Parathyroid adenoma (tissue), 2 donors: Measurements from ENCODE around the gene CSTPP1.

ENCODE experiments used
- H2AFZ ChIP-seq: fragments of 300-600 bp; sonication (generic); one replicate; pipeline ENCODE4 v1.7.0; 2017; ENCODE audit warnings: antibody characterized with exemption, mild to moderate bottlenecking
- H3K27ac ChIP-seq: fragments of 300-600 bp; sonication (generic); one replicate; pipeline ENCODE4 v1.7.0; 2017
- H3K27me3 ChIP-seq: fragments of 300-600 bp; sonication (generic); one replicate; pipeline ENCODE4 v1.7.0; 2017; ENCODE audit warnings: low read length; ENCODE audit not compliant: control insufficient read depth, insufficient read depth
- H3K36me3 ChIP-seq: fragments of 300-600 bp; sonication (generic); one replicate; pipeline ENCODE4 v1.7.0; 2017; ENCODE audit warnings: low read length; ENCODE audit not compliant: control insufficient read depth, insufficient read depth
- H3K4me1 ChIP-seq: fragments of 300-600 bp; sonication (generic); one replicate; pipeline ENCODE4 v1.7.0; 2017; ENCODE audit warnings: control low read depth
- H3K4me2 ChIP-seq: fragments of 300-600 bp; sonication (generic); one replicate; pipeline ENCODE4 v1.7.0; 2017; ENCODE audit warnings: low read length
- H3K4me3 ChIP-seq: fragments of 300-600 bp; sonication (generic); one replicate; pipeline ENCODE4 v1.7.0; 2017; ENCODE audit warnings: low read depth, low read length
- H3K79me2 ChIP-seq: fragments of 300-600 bp; sonication (generic); one replicate; pipeline ENCODE4 v1.7.0; 2017; ENCODE audit warnings: control low read depth
- H3K9ac ChIP-seq: fragments of 300-600 bp; sonication (generic); one replicate; pipeline ENCODE4 v1.7.0; 2017; ENCODE audit warnings: mild to moderate bottlenecking
- H3K9me3 ChIP-seq: fragments of 300-600 bp; sonication (generic); one replicate; pipeline ENCODE4 v1.7.0; 2017; ENCODE audit warnings: low read length; ENCODE audit not compliant: control insufficient read depth
- CTCF ChIP-seq: fragments of 300-600 bp; sonication (generic); IDR thresholded peaks from one replicate; pipeline ENCODE4 v1.7.0; 2017; ENCODE audit warnings: antibody characterized with exemption, mild to moderate bottlenecking
- donor health status: primary hyperparathyroidism.

CSTPP1 gene

GRCh38 chr11:47186076-47186699 lies 249.6 kb downstream of the CSTPP1 start, which contains the start of gene PACSIN3:
TSS of gene PACSIN3 (minus strand) at chr11:47186434. CDS start at chr11:47182727, 3,707 bp downstream.
- H3K9ac ChIP-seq, result no peak within 1 kb of the TSS
- H2AFZ ChIP-seq, result peak within 1 kb of the TSS; percentile 81
- H3K79me2 ChIP-seq, result no peaks in the 10 kb centered on the region
- H3K27ac ChIP-seq, result peak within 1 kb of the TSS; percentile 66
- no peaks in the 10 kb centered on the region for H3K27me3 ChIP-seq
- no peaks in the 10 kb centered on the region for H3K9me3 ChIP-seq
- peak within 1 kb of the TSS; percentile 59 for H3K4me3 ChIP-seq
- H3K4me1 ChIP-seq, result peaks cover 5% of the 10 kb centered on the region
- H3K4me2 ChIP-seq, result peak within 1 kb of the TSS; percentile 81
- no peak for TF ChIP-seq CTCF
- no peaks in the 10 kb centered on the region for H3K36me3 ChIP-seq

- Histone ChIP-seq H3K36me3 (no peaks in the 10 kb centered on the region), H3K27me3 (no peaks in the 10 kb centered on the region), H3K4me1 (peaks cover 5% of the 10 kb centered on the region), H3K4me3 (peak overlapping the region; percentile 53), H3K4me2 (peak overlapping the region; percentile 75), H3K9me3 (no peaks in the 10 kb centered on the region), H3K9ac (no peak overlapping the region), H3K27ac (peak overlapping the region; percentile 66), H3K79me2 (no peaks in the 10 kb centered on the region), H2AFZ (peak overlapping the region; percentile 70)
- TF ChIP-seq CTCF, result no peak
These were observed 250.4 kb downstream of the CSTPP1 start for GRCh38 chr11:47186700-47187695.

GRCh38 chr11:47187723-47188122 lies 251.2 kb downstream of the CSTPP1 start:
- peak overlapping the region; percentile 66 for H3K27ac ChIP-seq
- H3K4me1 ChIP-seq, result peaks cover 5% of the 10 kb centered on the region
- H3K27me3 ChIP-seq, result no peaks in the 10 kb centered on the region
- H3K79me2 ChIP-seq, result no peaks in the 10 kb centered on the region
- peak overlapping the region; percentile 75 for H3K4me2 ChIP-seq
- no peaks in the 10 kb centered on the region for H3K36me3 ChIP-seq
- H3K9me3 ChIP-seq, result no peaks in the 10 kb centered on the region
- H3K9ac ChIP-seq, result no peak overlapping the region
- peak overlapping the region; percentile 53 for H3K4me3 ChIP-seq
- H2AFZ ChIP-seq, result peak overlapping the region; percentile 70
- no peak for TF ChIP-seq CTCF

GRCh38 chr11:47188259-47188658 lies 251.7 kb downstream of the CSTPP1 start:
- TF ChIP-seq CTCF, result no peak
- Histone ChIP-seq H2AFZ (no peak overlapping the region), H3K36me3 (no peaks in the 10 kb centered on the region), H3K4me2 (no peak overlapping the region), H3K4me1 (peaks cover 5% of the 10 kb centered on the region), H3K4me3 (no peak overlapping the region), H3K27ac (peak overlapping the region; percentile 66), H3K9ac (no peak overlapping the region), H3K79me2 (no peaks in the 10 kb centered on the region), H3K27me3 (no peaks in the 10 kb centered on the region), H3K9me3 (no peaks in the 10 kb centered on the region)
